ENCODE data around the gene PRKN. TPM values are rescaled to one million over a fixed set of nuclear protein-coding genes. Genes with fewer than 3 reads are reported as not detected.

Gene PRKN
- total RNA-seq, 1 donor from 2014 or later = 25.5 TPM

DNA sequence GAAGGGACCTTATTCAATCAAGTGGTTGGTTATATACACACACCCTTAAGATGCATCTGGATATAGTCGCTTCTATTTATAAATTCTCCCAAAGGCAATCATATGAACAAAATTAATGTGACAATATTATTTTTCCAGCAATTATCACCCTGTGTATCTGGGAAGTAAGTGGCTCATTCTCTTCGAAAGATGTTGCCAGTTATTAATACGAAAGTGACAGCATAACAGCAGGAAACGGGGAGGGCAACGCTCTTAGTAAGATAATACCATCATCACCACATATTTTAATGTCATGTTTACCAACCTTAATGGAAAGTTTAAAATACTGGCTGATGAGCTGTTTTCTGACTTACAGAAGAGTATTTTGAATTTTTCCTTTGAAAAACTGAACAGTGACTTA, 756.5 kb downstream of the PRKN start:
- H3K27ac ChIP-seq (replicated peaks) = no peak overlapping the region
- H3K36me3 ChIP-seq = no peaks in the 10 kb centered on the region
- no peak for DNase-seq
- intact Hi-C loops (cut with micrococcal nuclease) = no loop called here
- TF ChIP-seq, protein P1, sequence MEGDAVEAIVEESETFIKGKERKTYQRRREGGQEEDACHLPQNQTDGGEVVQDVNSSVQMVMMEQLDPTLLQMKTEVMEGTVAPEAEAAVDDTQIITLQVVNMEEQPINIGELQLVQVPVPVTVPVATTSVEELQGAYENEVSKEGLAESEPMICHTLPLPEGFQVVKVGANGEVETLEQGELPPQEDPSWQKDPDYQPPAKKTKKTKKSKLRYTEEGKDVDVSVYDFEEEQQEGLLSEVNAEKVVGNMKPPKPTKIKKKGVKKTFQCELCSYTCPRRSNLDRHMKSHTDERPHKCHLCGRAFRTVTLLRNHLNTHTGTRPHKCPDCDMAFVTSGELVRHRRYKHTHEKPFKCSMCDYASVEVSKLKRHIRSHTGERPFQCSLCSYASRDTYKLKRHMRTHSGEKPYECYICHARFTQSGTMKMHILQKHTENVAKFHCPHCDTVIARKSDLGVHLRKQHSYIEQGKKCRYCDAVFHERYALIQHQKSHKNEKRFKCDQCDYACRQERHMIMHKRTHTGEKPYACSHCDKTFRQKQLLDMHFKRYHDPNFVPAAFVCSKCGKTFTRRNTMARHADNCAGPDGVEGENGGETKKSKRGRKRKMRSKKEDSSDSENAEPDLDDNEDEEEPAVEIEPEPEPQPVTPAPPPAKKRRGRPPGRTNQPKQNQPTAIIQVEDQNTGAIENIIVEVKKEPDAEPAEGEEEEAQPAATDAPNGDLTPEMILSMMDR (IDR thresholded peaks at IDR 0.05; ENCODE audit: borderline replicate concordance) = no peak
- H3K27me3 ChIP-seq (ENCODE audit: low read depth) = no peaks in the 10 kb centered on the region
- no peak overlapping the region for H3K4me3 ChIP-seq
- no peaks in the 10 kb centered on the region for H3K4me1 ChIP-seq
- H3K9me3 ChIP-seq (replicated peaks) = no peaks in the 10 kb centered on the region

- Histone ChIP-seq H3K27ac (replicated peaks) (no peak overlapping the region), H3K4me1 (no peaks in the 10 kb centered on the region), H3K9me3 (replicated peaks) (no peaks in the 10 kb centered on the region), H3K36me3 (no peaks in the 10 kb centered on the region), H3K4me3 (no peak overlapping the region), H3K27me3 (ENCODE audit: low read depth) (no peaks in the 10 kb centered on the region)
- TF ChIP-seq, protein P1 (IDR thresholded peaks at IDR 0.05; ENCODE audit: borderline replicate concordance) = no peak
- intact Hi-C loops (cut with micrococcal nuclease) = no loop called here
- DNase-seq = no peak
Measured at GRCh38 chr6:161963634-161964234, 763.8 kb downstream of the PRKN start.

DNA sequence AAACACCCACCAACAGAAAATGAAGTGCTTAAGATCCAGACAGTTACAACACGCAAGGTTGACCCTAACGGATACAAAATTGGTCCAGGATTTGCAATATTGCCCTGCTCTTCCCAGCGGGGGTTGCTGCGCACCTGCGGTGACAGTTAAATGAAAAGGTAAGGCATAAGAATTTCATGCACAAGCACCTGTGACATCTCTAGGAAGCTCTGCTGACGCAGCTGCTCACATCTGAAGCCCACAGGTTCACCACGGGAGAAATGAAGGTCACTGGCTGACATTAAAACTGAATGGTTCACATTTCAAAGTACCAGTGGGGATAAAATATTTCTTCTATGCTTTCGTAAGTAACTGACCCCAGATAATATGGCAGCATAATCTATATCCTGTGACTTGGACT, 764.4 kb downstream of the PRKN start:
- no peak for DNase-seq
- H3K27me3 ChIP-seq (ENCODE audit: low read depth) = no peaks in the 10 kb centered on the region
- TF ChIP-seq, protein P1 (IDR thresholded peaks at IDR 0.05; ENCODE audit: borderline replicate concordance) = no peak
- intact Hi-C loops (cut with micrococcal nuclease) = no loop called here
- no peak overlapping the region for H3K27ac ChIP-seq (replicated peaks)
- H3K9me3 ChIP-seq (replicated peaks) = no peaks in the 10 kb centered on the region
- no peak overlapping the region for H3K4me3 ChIP-seq
- no peaks in the 10 kb centered on the region for H3K36me3 ChIP-seq
- no peaks in the 10 kb centered on the region for H3K4me1 ChIP-seq

DNA sequence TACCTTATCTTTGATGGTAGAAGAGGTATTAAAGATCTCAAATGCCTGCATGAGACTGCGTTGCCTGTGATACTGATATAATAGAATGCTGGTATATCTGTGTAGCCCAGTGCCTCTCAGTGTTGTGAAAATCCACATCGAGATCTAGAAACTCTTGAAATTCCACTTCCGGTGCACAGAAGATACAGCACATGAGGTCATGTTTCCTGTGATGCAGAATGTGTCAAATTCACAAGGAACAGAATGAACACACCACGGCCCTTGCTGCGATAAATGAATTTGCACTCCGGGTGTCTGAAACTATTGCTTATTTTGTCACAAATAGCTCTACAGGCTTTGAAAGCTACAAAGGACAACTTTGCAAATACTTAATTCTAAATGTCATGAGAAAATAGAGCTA, 765.8 kb downstream of the PRKN start:
- no peaks in the 10 kb centered on the region for H3K27me3 ChIP-seq (ENCODE audit: low read depth)
- TF ChIP-seq, protein P1 (IDR thresholded peaks at IDR 0.05; ENCODE audit: borderline replicate concordance) = no peak
- intact Hi-C loops (cut with micrococcal nuclease) = no loop called here
- DNase-seq = no peak
- H3K36me3 ChIP-seq = no peaks in the 10 kb centered on the region
- H3K4me1 ChIP-seq = no peaks in the 10 kb centered on the region
- H3K9me3 ChIP-seq (replicated peaks) = no peaks in the 10 kb centered on the region
- H3K4me3 ChIP-seq = no peak overlapping the region
- H3K27ac ChIP-seq (replicated peaks) = no peak overlapping the region

DNA sequence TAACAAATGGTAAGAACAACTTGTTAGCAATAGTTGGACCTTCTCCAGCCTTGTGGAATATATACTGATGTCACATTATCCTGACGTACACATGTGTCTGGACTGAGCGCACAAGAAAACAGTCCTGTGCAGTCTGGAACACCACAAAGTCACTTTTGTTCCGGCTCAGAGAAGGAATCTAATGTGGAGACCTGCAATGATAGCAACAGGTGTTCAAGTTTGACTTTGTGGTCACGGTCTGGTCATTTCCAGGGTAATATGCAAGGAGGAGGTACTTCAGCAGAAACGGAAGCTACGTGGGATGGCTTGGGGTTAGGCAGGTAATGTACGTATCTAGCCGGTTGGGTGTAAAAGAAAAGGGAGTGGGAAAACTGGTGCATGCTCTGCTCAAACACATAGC, 766.5 kb downstream of the PRKN start:
- Histone ChIP-seq H3K36me3 (no peaks in the 10 kb centered on the region), H3K27ac (replicated peaks) (no peak overlapping the region), H3K9me3 (replicated peaks) (no peaks in the 10 kb centered on the region), H3K27me3 (ENCODE audit: low read depth) (no peaks in the 10 kb centered on the region), H3K4me3 (no peak overlapping the region), H3K4me1 (no peaks in the 10 kb centered on the region)
- intact Hi-C loops (cut with micrococcal nuclease) = no loop called here
- no peak for DNase-seq
- TF ChIP-seq, protein P1 (IDR thresholded peaks at IDR 0.05; ENCODE audit: borderline replicate concordance) = no peak
